Tibial nerve (tissue), 4 donors: ENCODE results near the gene FBXO8.

ENCODE experiments used
- EP300 ChIP-seq, 2 donors: sonication (generic); formaldehyde crosslinking; IDR thresholded peaks; one replicate each; pipeline ENCODE4 v1.6.1; 2017; ENCODE audit warnings: antibody characterized with exemption in 2 of 2, mild to moderate bottlenecking in 1 of 2
- POLR2A ChIP-seq, 2 donors: fragments of 450-650 bp; IDR thresholded peaks; one replicate each; pipeline ENCODE4 v1.6.1; 2017; ENCODE audit warnings: antibody characterized with exemption in 2 of 2, mild to moderate bottlenecking in 2 of 2, moderate library complexity in 2 of 2
- TF ChIP-seq, protein P1 (sequence below), 5 experiments: fragments of 200-600 bp in 3 of 5; fragments of 450-650 bp in 2 of 5; sonication (generic) in 3 of 5; IDR thresholded peaks; one replicate each; pipeline ENCODE4 v1.5.1; 2016 to 2019; ENCODE audit warnings: antibody characterized with exemption in 5 of 5, mild to moderate bottlenecking in 3 of 5, moderate library complexity in 2 of 5

DNA sequence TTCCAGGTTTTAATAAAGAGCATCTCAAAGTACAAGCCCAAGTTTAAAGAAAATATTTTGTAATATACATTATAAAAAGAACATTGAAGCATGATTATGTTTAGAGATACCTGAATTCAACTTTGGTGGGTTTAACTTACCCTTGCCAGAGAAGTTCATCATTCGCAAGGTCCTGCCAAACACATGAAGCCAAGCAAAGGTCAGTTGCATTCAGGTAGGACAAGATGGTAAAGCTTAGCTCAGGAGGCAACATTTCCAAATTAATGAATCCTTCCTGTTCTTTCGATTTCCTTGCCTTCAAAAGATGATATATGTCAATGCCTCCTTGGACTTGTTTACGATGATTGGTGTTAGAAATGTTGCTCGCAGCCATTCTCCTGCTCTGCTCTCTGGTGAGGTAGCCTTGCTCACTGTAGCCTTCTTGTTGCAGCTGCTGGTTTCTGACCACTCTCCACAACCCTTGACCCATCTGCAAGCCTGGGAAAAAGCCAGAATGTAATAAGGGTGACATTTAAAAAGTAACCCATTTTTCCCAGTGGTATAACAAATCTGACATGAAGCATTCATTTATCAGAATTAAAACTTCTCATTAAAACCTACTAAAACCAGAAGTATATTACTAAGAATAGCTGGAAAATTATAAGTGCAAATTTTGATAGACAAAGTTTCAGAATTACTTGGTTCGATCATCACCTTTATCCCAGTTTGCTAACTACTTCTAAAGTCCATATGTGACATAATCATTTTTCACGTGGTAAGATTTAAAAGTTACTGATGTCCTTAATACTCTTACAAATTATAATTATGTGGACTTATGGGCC is 20.6 kb downstream of the FBXO8 start:
- TF ChIP-seq, protein P1, sequence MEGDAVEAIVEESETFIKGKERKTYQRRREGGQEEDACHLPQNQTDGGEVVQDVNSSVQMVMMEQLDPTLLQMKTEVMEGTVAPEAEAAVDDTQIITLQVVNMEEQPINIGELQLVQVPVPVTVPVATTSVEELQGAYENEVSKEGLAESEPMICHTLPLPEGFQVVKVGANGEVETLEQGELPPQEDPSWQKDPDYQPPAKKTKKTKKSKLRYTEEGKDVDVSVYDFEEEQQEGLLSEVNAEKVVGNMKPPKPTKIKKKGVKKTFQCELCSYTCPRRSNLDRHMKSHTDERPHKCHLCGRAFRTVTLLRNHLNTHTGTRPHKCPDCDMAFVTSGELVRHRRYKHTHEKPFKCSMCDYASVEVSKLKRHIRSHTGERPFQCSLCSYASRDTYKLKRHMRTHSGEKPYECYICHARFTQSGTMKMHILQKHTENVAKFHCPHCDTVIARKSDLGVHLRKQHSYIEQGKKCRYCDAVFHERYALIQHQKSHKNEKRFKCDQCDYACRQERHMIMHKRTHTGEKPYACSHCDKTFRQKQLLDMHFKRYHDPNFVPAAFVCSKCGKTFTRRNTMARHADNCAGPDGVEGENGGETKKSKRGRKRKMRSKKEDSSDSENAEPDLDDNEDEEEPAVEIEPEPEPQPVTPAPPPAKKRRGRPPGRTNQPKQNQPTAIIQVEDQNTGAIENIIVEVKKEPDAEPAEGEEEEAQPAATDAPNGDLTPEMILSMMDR (IDR thresholded peaks at IDR 0.05) = no peak
- TF ChIP-seq POLR2A (IDR thresholded peaks at IDR 0.05) = no peak
- TF ChIP-seq EP300 (IDR thresholded peaks at IDR 0.05) = no peak
